ENCODE measurements around the gene KCND3.

The KCND3 gene

GRCh38 chr1:111730706-111731105 lies 258.8 kb downstream of the KCND3 start:
- no peak for DNase-seq (ENCODE audit: low read depth, low spot score)

DNA sequence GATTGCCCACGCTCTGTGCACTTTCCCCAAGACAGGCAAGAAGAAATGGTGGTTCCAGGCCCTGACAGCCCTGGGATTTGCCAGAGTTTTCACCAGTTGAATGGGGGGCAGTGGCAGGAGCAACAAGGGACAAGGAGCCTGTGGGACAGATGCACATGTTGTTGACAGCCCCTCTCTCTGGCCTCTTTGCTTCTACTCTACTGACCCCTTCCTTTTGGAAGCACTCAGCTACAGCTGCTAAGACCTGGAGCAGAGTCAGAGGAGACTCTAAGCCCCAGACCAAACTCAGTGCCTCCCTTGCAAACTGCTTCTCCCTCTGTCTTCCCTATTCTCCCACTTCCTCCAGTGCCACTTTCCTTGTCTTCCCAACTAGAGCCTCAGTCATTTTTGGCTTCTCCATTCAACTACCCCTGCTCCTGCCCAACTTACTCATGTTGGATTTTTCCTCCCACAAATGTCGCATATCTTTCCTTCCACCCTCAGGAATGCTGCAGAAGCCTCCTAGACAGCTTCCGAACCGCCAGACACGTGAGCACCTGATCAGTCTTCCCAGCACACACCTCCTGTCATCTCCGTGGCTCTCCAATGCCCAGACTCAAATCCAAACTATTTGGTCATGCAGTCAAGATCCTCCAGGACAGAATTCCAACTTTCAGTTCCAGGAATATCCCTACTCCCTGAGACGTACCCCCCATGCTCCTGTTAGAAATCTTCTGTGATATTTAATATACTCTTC lies 259.4 kb downstream of the KCND3 start:
- DNase-seq (ENCODE audit: low read depth, low spot score), result no peak

GRCh38 chr1:111729271-111729921 lies 260.1 kb downstream of the KCND3 start:
- DNase-seq (ENCODE audit: low read depth, low spot score), result no peak

GRCh38 chr1:111727056-111727455 lies 262.4 kb downstream of the KCND3 start:
- no peak for DNase-seq (ENCODE audit: low read depth, low spot score)

DNA sequence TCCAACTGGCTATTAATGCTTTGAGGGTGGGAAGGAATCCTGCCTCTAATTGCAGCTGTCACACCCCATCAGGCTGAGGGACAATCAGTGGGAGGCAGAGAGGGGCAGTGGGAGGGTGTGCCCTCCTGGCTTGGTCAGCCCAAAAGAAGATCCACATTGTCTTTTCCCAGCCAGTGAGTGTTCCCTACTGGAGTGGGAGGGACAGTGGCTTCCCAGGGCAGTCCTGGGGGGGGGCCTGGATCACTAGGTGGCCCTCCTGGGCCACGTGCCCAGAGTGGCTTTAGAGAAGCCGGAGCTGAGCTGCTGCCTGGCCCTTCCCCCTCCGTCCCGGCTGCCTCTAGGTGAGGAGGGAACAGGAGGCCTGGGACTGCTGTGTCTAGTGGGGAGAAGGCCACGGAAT lies 264.3 kb downstream of the KCND3 start:
- DNase-seq (ENCODE audit: low read depth, low spot score), result no peak

GRCh38 chr1:111723871-111724270 lies 265.6 kb downstream of the KCND3 start:
- DNase-seq (ENCODE audit: low read depth, low spot score), result no peak

- DNase-seq (ENCODE audit: low read depth, low spot score), result no peak
Observed at GRCh38 chr1:111723091-111723806, 266.2 kb downstream of the KCND3 start.

DNA sequence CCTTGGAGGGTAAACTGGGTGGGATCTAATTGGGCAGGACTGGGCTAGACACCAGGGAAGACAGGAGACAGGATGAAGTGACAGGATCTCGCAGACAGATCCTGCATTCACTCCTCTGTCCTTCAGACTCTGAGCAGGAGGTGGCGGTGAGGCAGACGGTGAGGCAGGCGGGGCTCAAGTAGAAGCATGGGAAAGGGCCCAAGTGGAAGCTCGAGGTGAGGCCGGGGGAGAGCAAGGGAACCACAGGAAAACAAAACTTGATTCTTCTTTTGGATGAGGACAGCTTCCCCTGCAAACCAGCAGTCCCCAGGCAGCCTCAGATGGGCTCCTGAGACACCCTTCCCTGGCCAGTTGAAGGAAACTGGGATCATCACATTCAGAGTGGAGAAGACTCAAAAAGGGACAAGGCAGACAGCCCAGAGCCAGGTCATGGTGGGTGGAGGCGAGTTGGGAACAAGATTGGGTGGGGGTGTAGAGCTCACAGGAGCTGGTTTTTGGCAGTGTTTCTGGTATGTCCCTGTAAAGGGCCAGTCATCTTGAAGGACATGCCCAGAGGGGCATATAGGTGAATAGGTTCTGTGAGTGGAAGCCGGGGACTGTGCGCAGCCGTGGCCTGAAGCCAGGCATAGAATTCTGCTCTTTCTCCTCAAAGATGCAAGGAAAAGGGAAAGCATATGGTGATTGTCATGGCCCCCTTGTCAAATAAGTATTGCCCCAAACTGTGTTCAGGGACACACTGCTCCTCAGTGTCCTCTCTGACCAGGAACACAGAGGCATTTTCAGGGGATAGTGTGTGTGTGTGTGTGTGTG lies 268.3 kb downstream of the KCND3 start:
- no peak for DNase-seq (ENCODE audit: low read depth, low spot score)

Data from brain pericyte (primary cell).